GM19438 (cell line): ENCODE data around the gene GRIK4.
"Not testable (repeated sequence)": the region's sequence is repeated elsewhere in the genome, so short reads cannot be mapped to it uniquely, and the experiment has no call there.

Source experiments
- ATAC-seq: cut with Tn5 transposase; IDR thresholded peaks from one replicate; pipeline ENCODE4 v1.9.1; 2021; ENCODE audit warnings: low read depth; ENCODE audit not compliant: unreplicated experiment

Gene GRIK4, protein sequence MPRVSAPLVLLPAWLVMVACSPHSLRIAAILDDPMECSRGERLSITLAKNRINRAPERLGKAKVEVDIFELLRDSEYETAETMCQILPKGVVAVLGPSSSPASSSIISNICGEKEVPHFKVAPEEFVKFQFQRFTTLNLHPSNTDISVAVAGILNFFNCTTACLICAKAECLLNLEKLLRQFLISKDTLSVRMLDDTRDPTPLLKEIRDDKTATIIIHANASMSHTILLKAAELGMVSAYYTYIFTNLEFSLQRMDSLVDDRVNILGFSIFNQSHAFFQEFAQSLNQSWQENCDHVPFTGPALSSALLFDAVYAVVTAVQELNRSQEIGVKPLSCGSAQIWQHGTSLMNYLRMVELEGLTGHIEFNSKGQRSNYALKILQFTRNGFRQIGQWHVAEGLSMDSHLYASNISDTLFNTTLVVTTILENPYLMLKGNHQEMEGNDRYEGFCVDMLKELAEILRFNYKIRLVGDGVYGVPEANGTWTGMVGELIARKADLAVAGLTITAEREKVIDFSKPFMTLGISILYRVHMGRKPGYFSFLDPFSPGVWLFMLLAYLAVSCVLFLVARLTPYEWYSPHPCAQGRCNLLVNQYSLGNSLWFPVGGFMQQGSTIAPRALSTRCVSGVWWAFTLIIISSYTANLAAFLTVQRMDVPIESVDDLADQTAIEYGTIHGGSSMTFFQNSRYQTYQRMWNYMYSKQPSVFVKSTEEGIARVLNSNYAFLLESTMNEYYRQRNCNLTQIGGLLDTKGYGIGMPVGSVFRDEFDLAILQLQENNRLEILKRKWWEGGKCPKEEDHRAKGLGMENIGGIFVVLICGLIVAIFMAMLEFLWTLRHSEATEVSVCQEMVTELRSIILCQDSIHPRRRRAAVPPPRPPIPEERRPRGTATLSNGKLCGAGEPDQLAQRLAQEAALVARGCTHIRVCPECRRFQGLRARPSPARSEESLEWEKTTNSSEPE

DNA sequence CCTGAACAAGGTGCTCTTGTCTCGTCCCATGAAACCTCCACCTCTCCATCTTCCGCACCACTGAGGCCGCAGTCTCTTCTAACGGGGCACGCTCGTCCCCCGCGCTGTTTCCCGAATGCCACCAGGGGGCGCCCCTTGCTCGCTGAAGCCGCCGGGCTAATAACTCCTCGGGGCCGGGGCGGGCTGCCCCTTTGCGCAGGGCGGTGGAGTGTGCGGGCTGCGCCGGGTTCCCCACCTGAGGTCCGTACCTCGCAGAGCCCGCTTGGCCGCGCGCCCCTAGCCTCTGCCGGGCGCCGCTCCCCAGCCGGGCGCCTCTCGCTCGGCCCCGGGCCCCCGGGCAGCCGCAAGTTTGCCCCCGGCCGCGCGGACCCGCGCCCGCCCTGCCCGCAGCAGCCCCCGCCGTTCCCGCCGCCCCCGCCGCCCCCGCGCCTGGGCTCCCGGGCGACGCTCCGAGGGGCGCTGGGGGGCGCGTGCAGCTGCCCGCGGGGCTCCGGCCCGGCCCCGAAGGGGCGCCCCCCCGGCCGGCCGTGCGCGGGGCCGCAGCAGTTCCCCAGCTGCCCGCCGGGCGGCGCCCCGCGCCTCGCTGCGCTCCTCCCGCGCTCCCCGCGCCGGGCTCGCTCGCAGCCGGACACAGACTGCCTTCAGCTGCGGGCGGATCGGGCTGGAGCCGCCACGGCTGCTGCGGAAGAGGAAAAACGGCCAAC, at the start of gene GRIK4:
TSS of gene GRIK4 (plus strand) at position 633 of the 704 bp plus-strand sequence. CDS start 148,571 bp downstream, outside the sequence.
- ATAC-seq, result peak; percentile 88

DNA sequence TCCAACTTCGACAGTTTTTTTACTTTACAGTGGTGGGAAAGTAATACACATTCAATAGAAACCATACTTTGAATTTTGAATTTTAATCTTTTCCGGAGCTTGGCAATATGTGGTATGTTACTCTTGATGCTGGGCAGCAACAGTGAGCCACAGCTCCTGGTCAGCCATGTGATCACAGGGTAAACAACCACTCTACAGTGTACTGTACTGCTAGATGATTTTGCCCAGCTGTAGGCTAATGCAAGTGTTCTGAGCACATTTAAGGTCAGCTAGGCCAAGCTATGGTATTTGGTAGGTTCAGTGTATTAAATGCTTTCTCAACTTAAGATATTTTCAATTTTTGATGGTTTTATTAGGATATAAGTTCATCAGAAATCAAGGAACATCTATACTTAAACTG, 48.7 kb upstream of the GRIK4 start:
- ATAC-seq, result no peak

DNA sequence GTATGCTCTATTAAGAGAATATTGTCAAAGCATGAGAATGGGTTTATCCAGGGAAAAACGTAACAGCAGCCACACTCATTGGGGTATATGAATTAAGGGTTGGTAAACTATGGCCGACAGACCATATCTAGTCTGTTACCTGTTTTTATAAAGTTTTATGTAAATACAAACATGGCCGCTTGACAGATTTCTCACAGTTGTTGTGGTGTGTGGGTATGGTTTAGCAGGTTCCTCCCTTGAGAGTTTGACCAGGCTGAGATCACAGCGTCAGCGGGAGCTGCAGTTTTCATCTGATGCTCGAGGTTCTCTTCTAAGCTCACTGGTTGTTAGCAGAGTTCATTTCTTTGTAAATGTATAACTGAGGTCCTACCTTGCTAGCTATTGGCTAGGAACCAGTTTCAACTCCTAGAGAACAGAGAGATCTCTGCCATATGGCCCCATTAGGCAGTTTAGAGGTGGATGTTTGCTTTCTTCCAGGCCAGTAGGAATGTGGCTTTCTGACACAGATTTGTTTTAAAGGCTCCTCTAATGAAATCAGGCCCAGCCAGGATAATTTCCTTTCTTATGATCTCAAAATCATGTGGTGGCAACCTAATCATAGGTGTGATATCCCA, 45.5 kb upstream of the GRIK4 start:
- ATAC-seq, result no peak

DNA sequence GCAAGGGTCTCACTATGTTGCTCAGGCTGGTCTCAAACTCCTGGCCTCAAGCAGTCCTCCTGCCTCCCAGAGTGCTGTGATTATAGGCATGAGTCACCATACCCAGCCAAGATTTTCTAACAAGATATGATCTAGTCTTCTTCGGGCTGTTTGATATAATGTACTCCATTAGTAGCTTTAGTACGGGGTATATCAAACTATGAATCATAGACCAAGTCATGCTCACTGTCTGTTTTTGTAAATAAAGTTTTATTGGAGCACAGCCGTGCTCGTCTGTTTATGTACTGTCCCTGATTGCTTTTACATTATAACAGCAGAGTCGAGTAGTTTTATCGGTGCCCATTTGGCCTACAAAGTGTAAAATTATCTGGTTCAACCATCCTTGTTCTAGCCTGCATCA, 43.9 kb upstream of the GRIK4 start:
- no peak for ATAC-seq

DNA sequence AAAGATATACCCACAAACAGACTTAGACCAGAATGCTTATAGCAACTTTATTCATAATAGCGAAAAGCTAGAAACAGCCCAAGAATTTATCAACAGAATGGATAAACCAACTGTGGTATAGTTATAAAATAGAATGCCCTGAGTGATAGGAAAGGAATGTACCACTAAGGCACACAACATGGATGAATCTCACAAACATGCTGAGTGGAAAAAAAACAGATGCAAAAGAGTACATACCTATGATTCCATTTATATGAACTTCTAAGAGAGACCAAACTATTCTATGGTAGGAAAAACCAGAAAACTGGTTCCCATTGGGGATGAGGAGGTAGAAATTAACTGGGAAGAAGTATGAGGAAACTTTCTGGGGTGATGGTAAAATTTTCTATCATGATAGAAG, 40.4 kb upstream of the GRIK4 start:
- ATAC-seq, result no peak

DNA sequence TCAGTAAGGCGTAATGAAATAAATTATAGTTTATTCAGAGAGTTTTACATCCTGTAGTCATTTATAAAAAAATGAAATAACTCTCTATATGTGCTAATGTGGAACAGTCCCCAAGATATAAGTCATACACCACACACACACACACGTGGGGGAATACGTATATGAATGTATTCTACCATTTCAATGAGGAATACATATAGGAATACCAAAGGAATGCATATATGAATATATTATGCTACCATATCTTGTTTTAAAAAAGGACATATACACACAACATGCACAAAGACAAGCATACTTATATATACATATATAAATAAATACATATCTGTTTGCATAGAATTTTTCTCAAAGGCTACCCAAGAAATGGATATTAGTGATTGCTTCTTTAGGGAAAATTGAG, 39.6 kb upstream of the GRIK4 start:
- no peak for ATAC-seq

DNA sequence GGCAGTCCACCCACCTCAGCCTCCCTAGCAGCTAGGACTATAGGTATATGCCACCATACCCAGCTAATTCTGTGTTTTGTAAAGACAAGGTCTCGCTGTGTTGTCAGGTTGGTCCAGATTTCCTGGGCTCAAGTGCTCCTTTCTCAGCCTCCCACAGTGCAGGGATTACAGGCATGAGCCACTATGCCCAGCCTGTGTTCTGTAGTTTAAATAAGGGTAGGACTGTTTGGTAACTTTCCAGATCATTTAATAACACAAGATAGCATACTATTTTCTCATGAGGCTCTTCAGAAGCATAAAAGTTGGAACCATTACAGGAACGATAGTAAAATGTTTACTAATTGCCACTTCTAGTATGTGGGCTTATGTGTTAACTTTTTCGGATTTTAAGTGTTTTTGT, 38.0 kb upstream of the GRIK4 start:
- ATAC-seq, result no peak

DNA sequence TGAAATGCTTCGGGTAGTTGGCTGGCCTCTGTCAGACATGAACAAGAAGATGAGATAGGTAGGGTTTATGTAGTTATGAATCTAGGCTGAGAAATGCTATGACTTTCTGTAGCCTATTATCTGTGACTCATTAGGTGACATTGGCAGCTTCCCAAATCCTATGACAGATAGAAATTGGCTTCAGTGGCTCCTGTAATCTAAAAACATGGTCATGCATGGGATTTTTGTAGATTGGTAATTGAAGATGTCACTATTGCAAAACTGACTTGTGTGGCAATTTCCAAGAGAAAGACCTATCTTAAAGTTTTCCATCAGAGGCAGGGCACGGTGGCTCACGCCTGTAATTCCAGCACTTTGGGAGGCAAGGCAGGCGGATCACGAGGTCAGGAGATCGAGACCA, 29.4 kb upstream of the GRIK4 start:
- ATAC-seq, result no peak

DNA sequence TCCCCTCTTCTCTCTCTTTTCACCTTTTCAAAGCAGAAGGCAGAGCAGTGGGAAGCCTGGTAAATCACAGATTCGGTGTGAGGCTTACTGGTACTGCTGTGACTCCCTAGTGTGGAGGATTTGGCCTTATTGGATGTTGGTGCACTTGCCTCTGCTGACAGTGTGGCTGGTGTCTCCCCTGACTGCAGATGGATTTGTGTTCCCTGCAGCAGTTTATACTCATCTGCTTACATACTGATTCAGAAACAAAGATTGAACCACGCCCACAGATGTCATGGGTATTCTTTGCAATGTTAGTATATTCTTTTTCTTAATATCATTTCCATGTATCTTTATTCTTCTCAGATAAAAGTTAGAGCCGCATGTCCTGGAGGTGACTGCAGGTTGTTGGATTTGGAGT, 26.8 kb upstream of the GRIK4 start:
- ATAC-seq, result no peak

DNA sequence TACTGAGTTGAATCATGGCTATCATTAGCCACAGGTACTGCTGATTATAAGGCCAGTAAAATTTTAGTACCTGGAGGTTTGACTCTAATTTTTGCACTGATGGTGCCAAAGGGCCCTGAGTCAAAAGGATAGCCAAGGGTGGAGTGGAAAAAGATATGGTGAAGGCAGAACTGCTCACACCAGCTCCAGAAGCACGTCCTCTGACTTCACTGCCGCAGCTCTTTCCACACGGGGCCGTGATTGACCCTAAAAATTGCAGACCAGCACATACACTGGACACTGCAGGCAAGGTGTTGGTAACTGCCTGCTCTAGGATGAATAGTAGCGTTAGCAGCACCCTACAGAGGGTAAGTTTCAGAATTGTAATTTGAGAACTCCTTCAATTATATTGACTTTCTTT, 25.4 kb upstream of the GRIK4 start:
- no peak for ATAC-seq

DNA sequence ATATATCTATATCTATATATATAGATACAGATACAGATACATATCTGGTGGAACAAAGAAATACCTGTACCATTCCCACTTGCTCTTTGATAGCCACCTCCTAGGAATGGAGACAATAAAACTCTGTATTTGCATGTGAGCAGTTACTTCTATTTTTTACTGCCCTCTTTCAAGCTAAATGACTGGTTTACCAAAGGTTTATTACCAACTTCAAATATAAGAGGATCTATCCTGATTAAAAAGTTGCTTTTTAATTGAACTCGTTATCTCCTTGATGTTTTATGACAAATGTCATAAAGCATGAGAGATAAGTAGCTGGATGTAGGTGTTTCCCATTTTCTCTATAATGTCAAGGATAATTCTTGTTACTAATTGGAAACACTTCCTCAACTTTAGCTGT, 21.7 kb upstream of the GRIK4 start:
- no peak for ATAC-seq

DNA sequence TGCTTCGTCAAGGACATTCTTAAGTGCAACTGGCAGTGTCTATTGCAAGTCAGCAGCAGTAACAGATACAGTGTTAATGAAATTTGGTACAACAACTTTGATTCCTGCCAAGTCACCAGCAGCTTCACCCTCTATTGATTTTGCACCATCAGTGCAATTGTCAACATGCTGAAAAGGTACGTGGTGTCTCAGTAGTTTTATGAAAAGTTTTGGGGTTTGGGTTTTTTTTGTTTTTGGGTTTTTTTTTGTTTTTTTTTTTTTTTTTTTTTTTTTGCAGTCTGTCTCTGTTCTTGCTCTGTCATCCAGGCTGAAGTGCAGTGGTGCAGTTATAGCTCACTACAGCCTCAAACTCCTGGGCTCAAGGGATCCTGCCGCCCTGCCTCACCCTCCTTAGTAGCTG, 19.1 kb upstream of the GRIK4 start:
- no peak for ATAC-seq

DNA sequence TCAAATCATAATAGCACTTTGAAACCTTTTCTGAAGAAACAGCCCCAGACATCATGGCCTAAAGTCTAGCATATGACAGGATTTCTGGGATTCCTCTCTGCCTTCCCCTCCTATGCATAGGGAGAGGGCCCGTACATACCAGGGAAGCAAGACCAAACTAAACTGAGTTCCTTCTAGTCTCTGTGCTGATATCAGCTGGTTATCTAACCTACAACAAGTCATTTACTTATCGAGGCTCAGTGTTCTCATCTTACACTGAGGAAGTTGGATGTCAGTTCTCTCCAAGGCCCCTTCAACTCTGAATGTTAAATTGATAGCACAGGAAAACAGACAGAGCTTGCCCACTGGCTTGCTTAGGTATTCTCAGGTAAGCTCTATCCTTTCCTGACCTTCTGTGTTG, 17.0 kb upstream of the GRIK4 start:
- ATAC-seq, result no peak

DNA sequence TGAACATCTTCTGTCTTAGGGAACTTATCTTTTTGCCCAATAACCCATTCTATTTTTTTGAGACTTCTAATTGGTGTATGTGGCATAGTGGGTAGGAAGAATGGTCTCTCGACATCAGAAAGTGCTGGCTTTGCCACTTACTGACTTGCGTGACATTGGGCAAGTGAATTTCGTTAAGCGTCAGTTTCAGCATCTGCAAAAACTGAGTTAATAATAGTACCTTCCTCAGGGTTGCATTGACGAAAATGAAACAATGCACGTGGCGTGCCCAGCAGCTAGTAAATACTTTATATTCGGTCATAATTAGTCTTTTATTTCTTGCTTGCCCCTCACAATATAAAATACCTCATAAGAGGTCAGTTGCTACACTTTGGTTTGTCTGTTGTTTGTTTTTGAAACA, 12.5 kb upstream of the GRIK4 start:
- no peak for ATAC-seq

DNA sequence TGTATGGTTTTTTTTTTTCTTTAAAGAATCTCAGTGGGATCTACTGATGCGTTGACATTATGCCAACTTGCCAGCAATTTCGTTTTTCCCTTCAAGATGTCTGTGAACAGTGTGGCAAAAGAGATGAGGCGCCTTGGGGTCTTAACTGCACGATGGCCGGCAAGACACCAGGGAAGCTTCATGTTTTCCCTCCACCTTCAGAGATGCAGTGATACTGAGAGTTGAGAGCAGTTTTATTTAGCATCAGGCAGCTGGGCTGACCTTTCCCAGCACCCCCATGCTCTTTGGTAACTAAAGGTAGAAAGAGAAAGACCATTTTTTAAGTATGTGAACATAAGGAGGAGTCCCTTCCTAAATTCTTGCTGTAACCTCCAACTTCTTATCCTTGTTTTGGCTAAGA, 11.7 kb upstream of the GRIK4 start:
- ATAC-seq, result no peak

DNA sequence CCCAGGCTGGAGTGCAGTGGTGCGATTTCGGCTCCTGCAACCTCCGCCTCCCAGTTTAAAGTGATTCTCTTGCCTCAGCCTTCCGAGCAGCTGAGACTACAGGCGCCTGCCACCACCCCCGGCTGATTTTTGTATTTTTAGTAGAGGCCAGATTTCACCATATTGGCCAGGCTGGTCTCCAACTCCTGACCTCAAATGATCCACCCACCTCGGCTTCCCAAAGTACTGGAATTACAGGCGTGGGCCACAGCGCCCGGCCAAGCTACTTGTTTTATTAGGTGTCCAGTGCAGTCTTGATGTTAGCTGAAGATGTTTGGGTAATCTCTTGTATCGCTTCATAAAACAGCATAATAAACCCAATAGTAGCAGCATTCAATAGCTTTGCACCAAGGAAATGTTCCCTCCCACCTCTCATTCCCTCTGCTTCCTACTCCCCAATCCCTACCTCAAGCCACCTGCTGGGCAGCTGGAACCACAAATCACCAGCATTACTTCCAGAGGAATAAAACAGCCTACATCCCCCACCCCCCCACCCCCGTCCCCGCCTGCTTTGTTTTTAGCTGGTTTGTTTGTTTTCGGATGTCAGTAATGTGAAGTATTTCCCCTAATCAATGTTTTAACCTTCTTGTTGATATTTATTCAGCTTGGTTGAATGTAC, 11.0 kb upstream of the GRIK4 start:
- no peak for ATAC-seq

DNA sequence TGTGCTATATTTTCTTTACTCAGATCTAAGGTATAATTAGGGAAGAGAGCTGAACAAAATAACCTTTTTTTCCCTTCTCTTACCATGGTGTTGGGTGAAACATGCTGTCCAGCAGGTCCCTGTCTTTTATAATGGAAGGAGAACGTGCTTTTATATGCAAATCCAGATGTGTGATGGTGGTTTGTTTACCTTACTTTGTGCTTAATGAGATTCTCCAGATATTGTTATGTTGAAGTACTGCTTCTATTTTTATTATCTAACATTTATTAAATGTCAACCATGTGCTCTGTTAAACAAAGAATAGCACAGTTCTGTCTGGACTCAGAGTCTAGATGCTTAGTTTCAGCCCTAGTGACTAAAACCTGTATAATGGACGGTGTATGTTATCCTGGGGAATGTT, 10.1 kb upstream of the GRIK4 start:
- ATAC-seq, result no peak

DNA sequence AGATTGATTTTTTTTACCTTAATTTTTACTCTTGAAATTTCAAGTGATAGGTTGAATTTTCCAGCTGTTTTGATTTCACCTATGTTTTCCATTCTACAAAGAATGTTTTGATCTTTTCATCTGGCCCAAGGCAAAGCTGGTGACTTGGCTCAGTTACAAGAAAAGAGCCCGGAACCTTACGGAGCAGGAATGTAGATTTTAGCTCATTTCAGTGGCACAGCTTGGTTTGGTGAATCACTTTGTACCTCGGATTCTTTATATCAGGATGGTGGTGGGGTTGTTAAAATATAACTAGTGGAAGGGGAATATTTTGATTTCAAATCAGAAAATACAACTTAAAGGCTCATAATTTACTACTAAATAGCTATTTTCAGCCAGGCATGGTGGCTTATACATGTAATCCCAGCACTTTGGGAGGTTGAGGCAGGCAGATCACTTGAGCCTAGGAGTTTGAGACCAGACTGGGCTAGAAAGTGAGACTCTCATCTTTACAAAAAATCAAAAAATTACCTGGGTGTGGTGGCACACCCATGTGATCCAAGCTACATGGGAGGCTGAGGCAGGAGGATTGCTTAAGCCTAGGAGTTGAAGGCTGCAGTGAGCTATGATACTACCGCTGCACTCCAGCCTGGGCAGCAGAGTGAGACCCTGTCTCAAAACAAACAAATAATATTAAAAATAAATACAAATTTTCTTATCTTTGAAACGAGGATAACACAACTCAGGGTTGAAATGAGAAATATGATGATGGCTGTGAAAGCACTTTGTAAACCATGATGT, 9.4 kb upstream of the GRIK4 start:
- no peak for ATAC-seq

DNA sequence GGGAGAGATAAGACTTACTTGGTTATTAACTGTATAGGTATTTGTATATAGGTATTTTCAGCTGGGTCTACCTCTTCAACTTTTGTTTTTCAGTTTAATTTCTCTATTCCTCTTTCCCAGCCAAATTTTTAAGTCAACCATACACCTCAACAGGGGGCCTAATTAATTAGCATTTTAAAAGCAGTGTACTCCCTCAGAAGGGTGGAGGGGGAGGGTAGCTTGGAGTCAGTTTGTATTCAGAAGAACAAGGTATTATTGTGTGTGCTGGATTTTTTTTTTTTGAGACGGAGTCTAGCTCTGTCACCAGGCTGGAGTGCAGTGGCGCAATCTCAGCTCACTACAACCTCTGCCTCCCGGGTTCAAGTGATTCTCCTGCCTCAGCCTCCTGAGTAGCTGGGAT, 8.0 kb upstream of the GRIK4 start:
- not testable (repeated sequence) for ATAC-seq
